H1 (cell line): ENCODE results near the gene NAA25. TPM values are rescaled to one million over a fixed set of nuclear protein-coding genes. Genes with fewer than 3 reads are reported as not detected.

Experiments used
- CTCF ChIA-PET: fragments of 300-600 bp; sonication (Branson Sonifier 250); formaldehyde crosslinking; loops from one replicate; lab custom pipeline; 2021; ENCODE audit not compliant: partially characterized antibody; lab: Charles Lee
- POLR2A ChIA-PET: fragments of 300-600 bp; sonication (Branson Sonifier 250); formaldehyde crosslinking; loops from one replicate; lab custom pipeline; 2021; ENCODE audit warnings: inconsistent platforms; ENCODE audit not compliant: partially characterized antibody; lab: Charles Lee
- DNase-seq, 2 experiments: peaks; one replicate each; pipeline versions ENCODE4 v3.0.0 to v3.0.0-alpha.2; 2010 to 2022; ENCODE audit warnings: low spot score in 2 of 2, low read depth in 1 of 2, mixed read lengths in 1 of 2
- FAIRE-seq: peaks from 2 replicates; lab custom pipeline; 2011; peaks lifted over from hg19 to GRCh38; lab: Jason Lieb, UNC
- H2AFZ ChIP-seq: 2 replicates; pipeline ENCODE4 v1.8.1; 2012; ENCODE audit warnings: low read length, inconsistent platforms
- H2AK5ac ChIP-seq: 2 replicates; pipeline ENCODE4 v1.6.1; 2013; ENCODE audit warnings: low read depth, low read length
- H2BK120ac ChIP-seq: replicated peaks from 2 replicates; pipeline ENCODE3; 2013; ENCODE audit warnings: low read depth, low read length, inconsistent platforms
- H2BK12ac ChIP-seq: 2 replicates; pipeline ENCODE4 v1.6.1; 2013; ENCODE audit warnings: low read depth, low read length
- H2BK15ac ChIP-seq: 2 replicates; pipeline ENCODE4 v1.6.1; 2013; ENCODE audit warnings: low read length
- H2BK20ac ChIP-seq: 2 replicates; pipeline ENCODE4 v1.6.1; 2013; ENCODE audit warnings: low read length
- H2BK5ac ChIP-seq: 2 replicates; pipeline ENCODE4 v1.6.1; 2013; ENCODE audit warnings: low read depth, low read length
- H3K14ac ChIP-seq: 2 replicates; pipeline ENCODE4 v1.6.1; 2013; ENCODE audit warnings: inconsistent platforms; ENCODE audit not compliant: insufficient read length
- H3K18ac ChIP-seq: 2 replicates; pipeline ENCODE4 v1.6.1; 2013; ENCODE audit warnings: low read length; ENCODE audit errors: extremely low read depth
- H3K23ac ChIP-seq: 2 replicates; pipeline ENCODE4 v1.6.1; 2013; ENCODE audit warnings: inconsistent platforms; ENCODE audit not compliant: insufficient read length
- H3K23me2 ChIP-seq: 2 replicates; pipeline ENCODE4 v1.6.1; 2013; ENCODE audit warnings: low read depth, low read length
- H3K27ac ChIP-seq: 2 replicates; pipeline ENCODE4 v1.6.1; 2011; ENCODE audit warnings: low read depth, low read length, inconsistent platforms
- H3K27me3 ChIP-seq, 4 experiments: replicated peaks in 1 of 4; 1 replicate in 1 of 4; 2 replicates in 3 of 4; pipeline versions ENCODE4 v1.6.1 to v1.8.1; 2011 to 2013; ENCODE audit warnings: low read length in 3 of 4, mild to moderate bottlenecking in 3 of 4, inconsistent platforms in 2 of 4, mixed read lengths in 2 of 4, moderate library complexity in 1 of 4; ENCODE audit not compliant: control insufficient read depth in 3 of 4, insufficient read depth in 3 of 4; ENCODE audit errors: extremely low read depth in 1 of 4
- H3K36me3 ChIP-seq, 4 experiments: 2 replicates each; pipeline versions ENCODE4 v1.6.1 to v1.8.1; 2011 to 2013; ENCODE audit warnings: mild to moderate bottlenecking in 4 of 4, low read length in 3 of 4, moderate library complexity in 2 of 4, control low read depth in 1 of 4, inconsistent platforms in 1 of 4; ENCODE audit not compliant: insufficient read depth in 4 of 4, control insufficient read depth in 2 of 4
- H3K4ac ChIP-seq: replicated peaks from 2 replicates; pipeline ENCODE3; 2013; ENCODE audit warnings: low read length, low read depth, mixed read lengths, inconsistent platforms; ENCODE audit not compliant: insufficient read length
- H3K4me1 ChIP-seq, 4 experiments: replicated peaks in 1 of 4; 1 replicate in 1 of 4; 2 replicates in 3 of 4; pipeline versions ENCODE4 v1.6.1 to v1.8.1; 2011 to 2013; ENCODE audit warnings: low read length in 3 of 4, inconsistent platforms in 2 of 4, mixed read lengths in 1 of 4; ENCODE audit not compliant: insufficient read depth in 4 of 4, control insufficient read depth in 3 of 4
- H3K4me2 ChIP-seq, 2 experiments: 2 replicates each; pipeline versions ENCODE4 v1.6.1 to v1.8.1; 2011 to 2013; ENCODE audit warnings: low read depth in 2 of 2, low read length in 2 of 2, control low read depth in 1 of 2, inconsistent platforms in 1 of 2, mild to moderate bottlenecking in 1 of 2; ENCODE audit not compliant: insufficient read depth in 1 of 2
- H3K4me3 ChIP-seq, 4 experiments: fragments of 200-600, 300-600 bp in 1 of 4; sonication (generic), shearing (Covaris generic), sonication (Bioruptor Twin) in 1 of 4; 2 replicates each; pipeline versions ENCODE4 v1.5.1 to v1.8.1; 2011 to 2016; ENCODE audit warnings: low read length in 4 of 4, low read depth in 3 of 4, control low read depth in 2 of 4, inconsistent platforms in 2 of 4, mild to moderate bottlenecking in 2 of 4, mixed read lengths in 1 of 4, moderate library complexity in 1 of 4; ENCODE audit not compliant: insufficient read depth in 2 of 4; ENCODE audit errors: extremely low read depth in 1 of 4
- H3K56ac ChIP-seq: replicated peaks from 2 replicates; pipeline ENCODE3; 2013; ENCODE audit warnings: low read depth, mild to moderate bottlenecking, mixed read lengths, low read length, inconsistent platforms; ENCODE audit not compliant: insufficient read length
- H3K79me1 ChIP-seq: 2 replicates; pipeline ENCODE4 v1.6.1; 2013; ENCODE audit warnings: low read depth, low read length, control low read depth
- H3K79me2 ChIP-seq, 2 experiments: 2 replicates each; pipeline versions ENCODE4 v1.6.1 to v1.8.1; 2012 to 2013; ENCODE audit warnings: low read length in 2 of 2, mild to moderate bottlenecking in 2 of 2, inconsistent platforms in 1 of 2; ENCODE audit not compliant: insufficient read depth in 2 of 2, control insufficient read depth in 1 of 2
- H3K9ac ChIP-seq, 4 experiments: replicated peaks in 1 of 4; 1 replicate in 1 of 4; 2 replicates in 3 of 4; pipeline versions ENCODE4 v1.6.1 to v1.8.1; 2011 to 2013; ENCODE audit warnings: low read depth in 3 of 4, low read length in 3 of 4, control low read depth in 2 of 4, mild to moderate bottlenecking in 2 of 4, moderate library complexity in 2 of 4, inconsistent platforms in 1 of 4; ENCODE audit errors: extremely low read depth in 1 of 4
- H3K9me3 ChIP-seq, 2 experiments: 2 replicates each; pipeline versions ENCODE4 v1.6.1 to v1.8.1; 2012 to 2013; ENCODE audit warnings: mild to moderate bottlenecking in 2 of 2, moderate library complexity in 2 of 2, control low read depth in 1 of 2, inconsistent platforms in 1 of 2, low read depth in 1 of 2, low read length in 1 of 2, mixed read lengths in 1 of 2; ENCODE audit not compliant: insufficient read depth in 2 of 2
- H4K20me1 ChIP-seq, 2 experiments: replicated peaks in 1 of 2; 2 replicates each; pipeline versions ENCODE3 to v1.8.1; 2011 to 2013; ENCODE audit warnings: inconsistent platforms in 2 of 2, low read length in 2 of 2, mild to moderate bottlenecking in 1 of 2; ENCODE audit not compliant: insufficient read depth in 2 of 2, control insufficient read depth in 1 of 2
- H4K5ac ChIP-seq: 2 replicates; pipeline ENCODE4 v1.6.1; 2013; ENCODE audit warnings: low read length, low read depth, mixed read lengths, inconsistent platforms; ENCODE audit not compliant: insufficient read length
- H4K8ac ChIP-seq: 2 replicates; pipeline ENCODE4 v1.8.0; 2013; ENCODE audit warnings: mild to moderate bottlenecking, moderate library complexity, low read length, inconsistent platforms; ENCODE audit not compliant: insufficient read depth; ENCODE audit errors: extremely low read depth
- H4K91ac ChIP-seq: replicated peaks from 2 replicates; pipeline ENCODE3; 2013; ENCODE audit warnings: low read length, mixed read lengths, inconsistent platforms; ENCODE audit not compliant: insufficient read length
- ASH2L ChIP-seq: fragments of 200-600, 300-600 bp; sonication (generic); IDR thresholded peaks from one replicate; pipeline ENCODE4 v1.7.1; 2017; ENCODE audit warnings: low read length
- BCL11A ChIP-seq, 2 experiments: IDR thresholded peaks; one replicate each; pipeline ENCODE4 v1.6.1; 2011; ENCODE audit warnings: low read depth in 2 of 2, low read length in 2 of 2, mild to moderate bottlenecking in 2 of 2
- BRCA1 ChIP-seq: IDR thresholded peaks from 2 replicates; pipeline ENCODE4 v1.6.1; 2012; ENCODE audit warnings: low read depth, low read length, improper control_type of control experiment
- CBX5 ChIP-seq: fragments of 300-800, 300-1000 bp; sonication (generic); IDR thresholded peaks from 2 replicates; pipeline ENCODE4 v1.7.1; 2016; ENCODE audit warnings: antibody characterized with exemption, low read length, low read depth
- CREB1 ChIP-seq: IDR thresholded peaks from 2 replicates; pipeline ENCODE4 v1.6.1; 2012; ENCODE audit warnings: inconsistent platforms
- EP300 ChIP-seq, 2 experiments: IDR thresholded peaks; 1 replicate in 1 of 2; 2 replicates in 1 of 2; pipeline ENCODE4 v1.6.1; 2011 to 2012; ENCODE audit warnings: low read depth in 2 of 2, low read length in 2 of 2, mild to moderate bottlenecking in 2 of 2, borderline replicate concordance in 1 of 2, inconsistent platforms in 1 of 2, moderate library complexity in 1 of 2
- NANOG ChIP-seq: IDR thresholded peaks from 2 replicates; pipeline ENCODE4 v1.6.1; 2011; ENCODE audit warnings: low read length, low read depth, mild to moderate bottlenecking, inconsistent platforms; ENCODE audit not compliant: insufficient read depth, poor library complexity, severe bottlenecking
- NRF1 ChIP-seq: IDR thresholded peaks from 2 replicates; pipeline ENCODE4 v1.6.1; 2011; ENCODE audit warnings: mild to moderate bottlenecking, low read depth, low read length, improper control_type of control experiment
- POLR2A ChIP-seq, 2 experiments: IDR thresholded peaks; 1 replicate in 1 of 2; 2 replicates in 1 of 2; pipeline ENCODE4 v1.6.1; 2011; ENCODE audit warnings: low read depth in 2 of 2, low read length in 2 of 2, mild to moderate bottlenecking in 2 of 2; ENCODE audit errors: control extremely low read depth in 1 of 2
- RXRA ChIP-seq: IDR thresholded peaks from 2 replicates; pipeline ENCODE4 v1.6.1; 2011; ENCODE audit warnings: low read depth, mild to moderate bottlenecking, low read length, moderate library complexity; ENCODE audit not compliant: insufficient read depth
- SAP30 ChIP-seq: fragments of 300-600 bp; sonication (generic); IDR thresholded peaks from 2 replicates; pipeline ENCODE4 v1.7.1; 2012; ENCODE audit warnings: low read length, moderate library complexity, mild to moderate bottlenecking, inconsistent platforms; ENCODE audit not compliant: insufficient read depth, insufficient replicate concordance
- SUZ12 ChIP-seq: fragments of 200-600 bp; sonication (generic); IDR thresholded peaks from 2 replicates; pipeline ENCODE4 v1.6.1; 2012; ENCODE audit warnings: mild to moderate bottlenecking, inconsistent platforms, low read length, moderate library complexity, mixed read lengths
- TEAD4 ChIP-seq: IDR thresholded peaks from 2 replicates; pipeline ENCODE4 v1.6.1; 2012; ENCODE audit warnings: low read depth, low read length, inconsistent platforms, mixed read lengths
- WGBS, 2 experiments: shearing (Covaris generic) in 1 of 2; methylation state at CpG; one replicate each; pipeline versions ENCODE4 v1.1.6 to v1.1.7; 2013 to 2015; ENCODE audit warnings: low lambda C conversion rate in 2 of 2, mixed read lengths in 2 of 2, inconsistent platforms in 1 of 2, low coverage in 1 of 2, missing lambda C conversion rate in 1 of 2; ENCODE audit not compliant: insufficient replicate concordance in 2 of 2, insufficient coverage in 1 of 2, insufficient read length in 1 of 2; ENCODE audit errors: extremely low coverage in 1 of 2, missing lambda C conversion rate in 1 of 2; 5-methylcytosine and 5-hydroxymethylcytosine counted together
- polyA plus RNA-seq, 7 experiments: library from polyadenylated mRNA; depleted of rRNA in 3 of 7; stranded (reverse) in 5 of 7; unstranded in 2 of 7; fragments of >200 nt in 5 of 7; fragments of 200-250 nt in 2 of 7; gene quantifications; 1 replicate in 5 of 7; 2 replicates in 1 of 7; 4 replicates in 1 of 7; pipeline versions ENCODE4 v1.2.1 to v1.2.3, GENCODE V29; 2011 to 2013; ENCODE audit warnings: missing spikeins in 2 of 7, mixed read lengths in 2 of 7
- total RNA-seq: library from RNA; stranded (reverse); fragmentation: NEBNext Ultra II Directional; extraction: Animal tissue kit (Norgen Biotek cat#: 25700); gene quantifications from 2 replicates; pipeline ENCODE4 v1.2.1, GENCODE V29; 2021
- TF ChIP-seq, protein P1 (sequence below): IDR thresholded peaks from 2 replicates; pipeline ENCODE4 v1.6.1; 2011; ENCODE audit warnings: low read length, improper control_type of control experiment

Gene NAA25
- total and polyA plus RNA-seq, 2 of the 8 experiments (the other 6 are each of a cell fraction or from before 2014, with no cell fraction given) = 10.8 to 60.3 TPM

- Histone ChIP-seq H4K5ac (no peak overlapping the region), H3K4me3 (no peak overlapping the region), H3K36me3 (peaks cover 17 to 79% (median 58%) of the 10 kb centered on the region in 4 experiments), H3K27ac (no peak overlapping the region), H3K56ac (no peak overlapping the region), H2BK20ac (no peak overlapping the region), H3K23ac (no peak overlapping the region), H3K4ac (no peak overlapping the region), H2BK120ac (no peak overlapping the region), H3K79me1 (no peaks in the 10 kb centered on the region; the same call in 1 of the 2 replicates), H3K9ac (no peak overlapping the region), H3K79me2 (no peaks in the 10 kb centered on the region), H3K27me3 (no peaks in the 10 kb centered on the region), H2AFZ (no peak overlapping the region), H2AK5ac (no peak overlapping the region), H3K18ac (no peak overlapping the region), H2BK15ac (no peak overlapping the region), H3K4me1 (no peaks in the 10 kb centered on the region), H2BK12ac (no peak overlapping the region), H2BK5ac (no peak overlapping the region), H4K91ac (no peak overlapping the region), H3K9me3 (no peaks in the 10 kb centered on the region), H3K23me2 (no peaks in the 10 kb centered on the region), H4K20me1 (no peaks in the 10 kb centered on the region), H3K14ac (no peak overlapping the region), H3K4me2 (no peak overlapping the region), H4K8ac (no peak overlapping the region)
- 87% methylated on average over 2 of the region's 2 CpGs; no CpG with 5 or more reads in 1 of the 2 experiments for WGBS, 2 experiments
- DNase-seq (no peak), FAIRE-seq (no peak)
- POLR2A ChIA-PET = interaction anchor here (0.6 to 0.8 kb wide), 2 partner anchors 22 to 53 kb away, joined by 3 to 4 read pairs; partner anchors contain the start of genes ERP29 and TMEM116
- CTCF ChIA-PET = interaction anchor here (1.1 kb wide), 1 partner anchor 9 kb away, joined by 3 read pairs; no protein-coding TSS in a partner anchor
- TF ChIP-seq NRF1 (no peak), POLR2A (IDR thresholded peaks at IDR 0.05; ENCODE audit: control extremely low read depth in 1 of 2, low read depth in 2 of 2, low read length in 2 of 2) (no peak), RXRA (no peak), NANOG (no peak), SAP30 (no peak), EP300 (IDR thresholded peaks at IDR 0.05; ENCODE audit: borderline replicate concordance in 1 of 2, low read depth in 2 of 2, low read length in 2 of 2) (no peak), TEAD4 (no peak), CBX5 (no peak), CREB1 (no peak), SUZ12 (no peak), BCL11A (IDR thresholded peaks at IDR 0.05; ENCODE audit: low read depth in 2 of 2, low read length in 2 of 2) (no peak), ASH2L (no peak), BRCA1 (no peak)
- TF ChIP-seq, protein P1, sequence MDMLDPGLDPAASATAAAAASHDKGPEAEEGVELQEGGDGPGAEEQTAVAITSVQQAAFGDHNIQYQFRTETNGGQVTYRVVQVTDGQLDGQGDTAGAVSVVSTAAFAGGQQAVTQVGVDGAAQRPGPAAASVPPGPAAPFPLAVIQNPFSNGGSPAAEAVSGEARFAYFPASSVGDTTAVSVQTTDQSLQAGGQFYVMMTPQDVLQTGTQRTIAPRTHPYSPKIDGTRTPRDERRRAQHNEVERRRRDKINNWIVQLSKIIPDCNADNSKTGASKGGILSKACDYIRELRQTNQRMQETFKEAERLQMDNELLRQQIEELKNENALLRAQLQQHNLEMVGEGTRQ = no peak
Observed at GRCh38 chr12:112066566-112066965, 42.0 kb downstream of the NAA25 start.
